Stimulated activated CD8-positive, alpha-beta memory T cell treated with anti-CD3 and anti-CD28 coated beads, Interleukin-7, amount 100 ng/mL, for 24 hours (primary cell): ENCODE measurements around the gene EYS.

Source experiments
- DNase-seq: peaks from one replicate; pipeline ENCODE4 v3.0.0-alpha.2; 2020; ENCODE audit warnings: low read depth

EYS gene

DNA sequence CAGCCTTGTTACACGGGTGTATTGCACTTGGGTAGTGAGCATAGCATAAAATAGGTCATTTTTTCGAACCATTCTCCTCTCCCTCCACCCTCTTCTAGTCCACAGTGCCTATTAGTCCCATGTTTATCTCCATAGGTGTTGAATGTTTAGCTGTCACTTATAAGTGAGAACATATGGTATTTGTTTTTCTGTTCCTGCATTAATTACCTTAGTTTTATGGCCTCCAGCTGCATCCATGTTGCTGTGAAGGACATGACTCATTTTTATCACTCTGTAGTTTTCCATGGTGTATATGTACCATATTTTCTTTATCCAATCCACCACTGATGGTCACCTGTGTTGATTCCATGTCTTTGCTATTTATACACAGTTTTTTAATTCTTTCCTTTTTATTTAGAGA, 889.5 kb downstream of the EYS start:
- no peak for DNase-seq

DNA sequence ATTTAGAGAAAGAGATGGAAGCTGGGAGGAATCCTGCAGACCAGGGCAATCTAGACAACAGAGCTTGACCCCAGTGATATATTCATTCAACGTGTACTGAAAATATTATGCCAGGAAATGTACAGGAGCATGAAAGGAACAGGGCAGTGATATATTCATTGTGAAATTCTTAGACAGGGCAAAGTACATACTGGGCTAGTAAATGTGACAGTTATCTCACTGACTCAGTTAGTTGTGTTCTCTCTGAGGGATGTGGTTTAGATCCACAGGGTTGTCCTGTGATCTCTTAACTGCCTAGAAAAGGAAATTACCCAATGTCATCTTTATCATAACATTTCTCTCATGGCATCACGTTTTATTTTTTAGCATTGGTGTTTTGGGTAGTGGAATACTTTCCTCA, 891.3 kb downstream of the EYS start:
- DNase-seq = no peak

DNA sequence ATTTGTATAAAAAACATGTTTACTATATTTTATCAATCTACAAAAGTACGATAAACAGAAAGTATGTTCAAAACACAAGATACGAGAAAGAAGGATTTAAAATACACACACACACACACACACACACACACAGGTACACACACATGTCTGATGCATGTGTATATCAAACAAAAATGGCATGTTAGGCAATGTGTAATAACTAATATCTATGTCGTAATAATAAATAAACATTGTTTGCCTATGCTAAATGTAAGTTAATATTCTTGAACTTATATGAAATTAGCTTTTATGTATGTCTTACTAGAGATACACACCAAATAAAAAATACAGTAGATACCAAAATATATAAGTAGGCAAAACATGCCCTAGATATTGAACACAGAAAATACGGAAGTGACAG, 894.9 kb downstream of the EYS start:
- no peak for DNase-seq

DNA sequence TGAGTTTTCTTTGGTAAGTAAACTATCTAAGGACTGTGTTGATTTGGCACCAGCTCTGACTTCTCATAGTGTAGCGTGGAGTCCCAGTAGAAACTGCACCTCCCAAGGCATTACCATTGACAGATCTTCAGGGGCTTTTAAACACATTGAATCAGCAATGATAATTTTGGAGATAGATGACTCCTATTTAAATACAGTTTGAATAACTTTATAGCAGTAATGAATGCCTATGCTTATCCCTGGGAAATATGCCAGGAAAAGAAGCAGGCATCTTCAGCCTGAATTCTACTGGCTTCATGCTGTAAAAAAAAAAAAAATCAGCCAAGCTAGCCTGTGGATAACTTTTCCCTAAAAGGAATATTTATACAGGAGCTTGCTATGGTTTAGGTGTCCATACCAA, 895.9 kb downstream of the EYS start:
- DNase-seq = no peak

DNA sequence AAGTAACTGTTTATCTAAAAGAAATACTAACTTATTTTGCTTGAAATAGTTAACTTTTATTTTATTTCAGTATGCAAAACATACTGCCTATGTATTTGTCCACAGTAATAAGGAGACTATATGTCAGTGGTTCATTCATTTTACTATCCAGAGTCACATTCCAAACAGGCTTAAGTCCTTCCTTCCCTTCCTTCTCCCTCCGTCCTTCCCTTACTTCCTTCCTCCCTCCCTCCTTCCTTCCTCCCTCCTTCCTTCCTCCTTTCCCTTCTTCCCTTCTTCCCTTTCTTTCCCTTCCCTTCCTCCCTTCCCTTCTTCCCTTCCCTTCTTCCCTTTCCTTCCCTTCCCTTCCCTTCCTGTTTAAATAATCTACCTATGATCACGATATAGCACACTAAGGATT, 899.2 kb downstream of the EYS start:
- DNase-seq = no peak

DNA sequence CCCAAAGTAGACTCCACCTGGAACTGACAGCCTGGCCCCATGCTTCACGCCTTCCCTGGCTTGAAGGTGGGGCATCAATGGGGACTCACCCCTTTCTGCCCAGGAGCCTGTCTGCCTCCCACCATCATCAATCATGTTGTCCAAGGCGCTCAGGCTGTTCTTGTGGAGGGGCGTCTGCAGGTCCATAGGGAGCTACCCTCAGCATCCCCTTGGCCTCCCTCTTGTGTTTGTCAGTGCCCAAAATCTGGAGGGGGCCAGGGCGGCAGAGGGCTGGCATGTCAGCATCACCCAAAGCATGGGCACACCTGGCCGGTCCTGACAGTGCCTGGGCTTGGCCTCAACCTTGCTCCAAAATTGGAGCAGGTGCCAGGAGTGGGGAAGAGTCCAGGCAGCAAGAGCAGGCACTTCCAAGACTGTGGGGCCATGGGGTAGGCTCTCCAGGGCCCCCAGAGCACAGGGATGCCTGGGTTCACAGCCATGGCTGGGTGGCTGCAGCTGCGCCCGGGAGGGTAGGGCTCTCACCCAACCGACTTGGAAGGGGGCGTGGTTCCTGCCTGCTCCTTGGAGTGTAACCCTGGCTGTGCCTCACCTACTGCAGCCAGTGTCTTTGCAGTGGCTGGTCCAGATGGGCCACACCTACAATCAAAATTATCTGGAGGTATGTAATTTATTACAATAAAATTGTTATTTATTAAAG, 903.4 kb downstream of the EYS start:
- DNase-seq = no peak

DNA sequence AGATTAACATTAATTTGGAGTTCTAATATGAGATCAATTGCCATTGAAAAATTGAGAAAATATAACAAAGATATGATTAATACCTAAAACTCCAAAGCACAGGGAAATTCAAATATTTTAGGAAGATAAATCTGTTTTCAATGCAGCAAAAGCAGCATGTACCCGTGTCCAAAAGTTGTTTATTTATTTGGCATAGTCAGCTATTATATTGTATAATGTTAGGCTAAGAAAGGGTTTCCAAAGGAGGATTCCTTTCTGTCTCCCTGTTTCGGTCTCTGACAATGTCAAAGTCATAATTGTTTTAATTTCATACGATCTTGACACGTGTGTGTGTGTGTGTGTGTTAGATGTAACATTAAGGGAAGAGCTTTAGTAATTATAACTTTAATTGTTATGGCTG, 914.5 kb downstream of the EYS start:
- DNase-seq = no peak

DNA sequence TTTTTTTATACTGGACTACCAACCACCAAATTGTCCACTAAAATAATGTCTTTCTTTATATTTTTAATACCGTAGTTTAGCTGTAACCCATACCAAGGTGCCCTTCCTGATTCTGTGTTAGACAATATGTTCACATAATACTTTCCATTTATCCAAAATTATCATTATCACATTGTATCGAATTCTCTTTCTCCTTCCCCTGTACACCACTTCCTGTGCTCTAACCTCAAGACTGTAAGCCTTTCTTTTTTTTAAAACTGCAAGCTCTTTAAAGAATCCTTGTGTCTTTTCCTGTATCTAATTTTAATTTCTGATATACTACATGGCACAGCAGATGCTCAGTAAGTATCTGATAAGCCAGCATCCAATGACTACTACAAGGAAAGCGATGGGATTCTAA, 917.5 kb downstream of the EYS start:
- no peak for DNase-seq

DNA sequence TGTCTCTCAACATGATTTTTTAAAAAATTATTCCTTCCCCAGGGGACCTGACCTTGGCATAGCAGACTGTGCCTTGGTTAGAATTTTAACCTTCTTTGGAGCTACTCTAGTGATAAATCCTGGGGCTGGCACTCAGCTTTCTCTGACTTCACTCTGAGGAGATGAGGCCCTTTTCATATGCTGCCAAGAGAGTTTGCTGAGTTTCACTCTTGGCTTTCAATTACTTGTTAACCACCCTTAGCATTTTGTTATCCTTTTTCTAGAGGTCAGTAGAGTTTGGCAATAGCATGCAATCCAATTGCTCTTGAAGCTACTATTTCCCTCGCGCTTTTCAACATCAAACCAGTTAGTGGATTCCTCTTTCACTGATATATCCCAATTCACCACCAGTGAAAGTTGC, 920.3 kb downstream of the EYS start:
- DNase-seq = no peak

DNA sequence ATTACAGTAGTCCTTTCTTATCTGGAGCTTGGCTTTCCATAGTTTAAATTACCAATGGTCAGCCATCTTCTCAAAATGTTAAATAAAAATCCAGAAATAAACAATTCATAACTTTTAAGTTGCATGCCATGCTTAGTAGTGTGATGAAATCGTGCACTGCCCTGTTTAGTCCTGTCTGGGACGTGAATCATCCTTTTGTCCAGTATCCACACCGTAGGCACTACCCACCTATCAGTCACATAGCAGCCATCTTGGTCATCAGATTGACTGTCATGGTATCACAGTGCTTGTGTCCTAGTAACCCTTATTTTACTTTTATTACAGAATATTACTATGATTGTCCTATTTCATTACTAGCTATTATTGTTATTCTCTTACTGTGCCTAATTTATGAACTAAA, 924.1 kb downstream of the EYS start:
- DNase-seq = no peak

DNA sequence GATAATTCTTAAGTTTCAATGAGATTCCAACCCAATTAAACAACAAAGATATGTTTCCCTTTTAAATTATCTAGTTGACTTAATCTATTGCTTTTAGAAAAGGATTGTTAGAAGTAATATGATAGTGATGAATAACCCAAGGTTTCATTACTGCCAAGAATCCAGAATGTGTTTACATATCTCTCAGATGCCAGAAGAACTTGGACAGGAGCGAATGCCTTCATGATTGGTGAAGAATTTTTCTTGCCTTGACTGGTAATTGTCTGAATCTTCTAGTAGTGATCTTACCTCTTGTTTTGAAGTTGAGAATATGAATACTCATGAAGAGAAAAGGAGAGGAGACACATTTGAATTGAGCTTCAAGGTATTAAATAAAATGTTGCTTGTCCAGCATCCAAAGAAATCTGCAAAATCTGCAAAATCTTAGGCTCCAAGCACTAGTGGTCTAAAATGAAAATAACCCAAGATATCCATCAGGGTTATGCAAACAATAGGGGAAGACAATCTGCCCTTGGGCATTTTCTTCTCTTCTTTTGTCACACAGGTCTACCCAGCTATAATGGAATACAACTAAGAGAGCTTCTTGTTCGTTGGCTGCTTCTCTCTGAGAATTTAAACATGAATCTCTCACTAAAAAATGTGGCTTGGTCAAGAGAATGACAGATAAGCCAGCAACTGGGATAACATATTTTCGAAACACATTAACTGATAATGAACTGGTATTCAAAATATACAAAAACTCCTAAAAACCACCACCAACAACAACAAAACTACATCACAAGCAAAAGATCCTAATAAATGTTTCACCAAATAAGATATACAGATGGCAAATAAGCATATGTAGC, 928.9 kb downstream of the EYS start:
- DNase-seq = no peak

DNA sequence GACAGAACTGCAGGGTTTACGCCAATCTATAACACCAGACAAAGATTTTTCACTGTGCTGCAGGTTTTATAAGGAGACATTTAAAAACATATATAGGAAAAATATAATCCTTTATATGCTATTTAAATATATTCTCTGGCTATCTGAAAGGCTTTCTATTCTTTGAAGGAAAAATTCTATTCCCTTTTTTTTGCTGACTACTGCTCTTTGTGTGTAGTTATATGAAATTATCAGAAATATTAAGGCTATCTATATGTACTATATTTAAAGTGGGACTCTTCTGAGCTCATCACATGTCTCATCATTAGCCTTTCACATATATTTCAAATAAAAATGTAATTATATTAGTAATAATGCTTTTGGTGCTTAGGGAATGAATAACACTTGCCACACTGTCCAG, 930.7 kb downstream of the EYS start:
- no peak for DNase-seq

DNA sequence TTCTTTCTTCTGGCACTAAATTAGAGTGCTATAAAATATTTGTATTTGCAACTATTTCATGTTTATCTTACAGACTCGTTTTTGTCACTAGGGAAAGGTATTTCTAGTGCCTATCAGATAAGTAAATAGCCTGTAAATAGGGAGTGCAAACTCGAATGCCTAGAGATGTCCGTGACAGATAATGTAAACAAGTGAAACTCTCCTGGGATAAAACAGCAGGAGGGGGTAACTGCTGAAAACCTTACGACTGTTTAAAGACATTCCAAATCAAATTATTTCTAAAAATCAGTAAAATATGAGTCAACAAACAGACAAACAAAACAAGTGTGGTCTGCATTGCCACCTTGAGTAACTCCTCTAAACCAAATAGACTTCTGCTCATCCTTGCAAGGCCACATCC, 932.1 kb downstream of the EYS start:
- DNase-seq = no peak

DNA sequence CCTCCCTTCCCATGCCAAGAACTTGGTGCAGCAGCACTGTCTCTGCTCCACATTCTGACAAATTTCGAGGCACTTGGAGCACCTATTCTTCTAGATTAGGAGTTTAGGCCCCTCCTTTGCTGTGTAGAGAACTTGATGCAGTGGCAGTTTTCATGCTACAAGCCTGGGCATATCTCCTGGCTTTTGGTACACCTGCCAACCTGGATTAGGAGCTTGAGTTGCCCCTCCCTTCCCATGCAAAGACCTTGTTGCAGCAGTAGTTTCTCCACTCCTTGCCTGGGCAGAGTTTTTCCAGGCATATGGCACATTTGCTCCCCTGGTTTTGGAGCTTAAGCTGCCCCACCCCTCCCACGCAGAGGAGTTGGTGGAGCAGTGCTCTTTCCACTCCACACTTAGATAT, 956.1 kb downstream of the EYS start:
- DNase-seq = no peak

DNA sequence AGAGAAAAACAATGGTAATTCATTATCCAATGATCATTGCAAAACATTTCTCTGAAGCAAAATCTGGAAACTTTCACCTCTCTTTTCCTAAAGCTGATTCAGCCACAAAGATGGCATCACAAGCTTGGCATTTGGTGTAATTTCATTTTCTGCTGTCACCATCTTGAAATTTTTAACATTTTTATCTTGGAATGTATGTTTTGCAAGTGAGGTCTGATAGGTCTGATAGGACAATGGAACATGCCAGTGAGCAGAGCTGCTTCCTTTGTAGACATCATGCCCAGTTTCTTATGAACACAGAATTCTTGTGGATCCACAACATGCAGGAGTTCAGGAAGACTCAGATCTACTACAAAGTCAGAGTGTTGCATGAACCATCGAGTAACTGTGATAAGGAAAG, 969.6 kb downstream of the EYS start:
- DNase-seq = no peak

DNA sequence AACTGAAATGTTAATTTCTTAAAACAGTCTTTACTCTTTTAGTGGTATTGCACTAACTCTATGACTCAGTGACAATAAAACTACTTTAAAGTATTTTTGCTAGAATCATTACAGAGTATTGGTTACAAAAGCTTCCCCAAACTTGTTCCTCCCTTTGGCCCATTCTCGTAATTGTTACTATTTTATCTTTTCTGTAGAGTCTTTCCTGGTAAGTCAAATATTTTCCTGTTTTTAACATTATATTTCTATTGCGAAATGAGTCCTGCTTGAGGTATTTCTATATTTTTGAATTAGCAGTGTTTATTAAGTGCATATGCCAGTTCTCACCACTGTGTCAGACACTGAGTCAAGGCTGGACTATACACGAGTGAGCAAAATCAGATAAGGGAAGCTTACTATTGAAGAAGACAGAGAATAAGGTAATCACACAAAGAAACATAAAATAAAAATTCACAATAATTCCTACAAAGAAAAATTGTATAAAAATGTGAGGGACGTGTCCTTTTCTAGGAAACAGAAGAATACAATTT, 970.5 kb downstream of the EYS start:
- no peak for DNase-seq

DNA sequence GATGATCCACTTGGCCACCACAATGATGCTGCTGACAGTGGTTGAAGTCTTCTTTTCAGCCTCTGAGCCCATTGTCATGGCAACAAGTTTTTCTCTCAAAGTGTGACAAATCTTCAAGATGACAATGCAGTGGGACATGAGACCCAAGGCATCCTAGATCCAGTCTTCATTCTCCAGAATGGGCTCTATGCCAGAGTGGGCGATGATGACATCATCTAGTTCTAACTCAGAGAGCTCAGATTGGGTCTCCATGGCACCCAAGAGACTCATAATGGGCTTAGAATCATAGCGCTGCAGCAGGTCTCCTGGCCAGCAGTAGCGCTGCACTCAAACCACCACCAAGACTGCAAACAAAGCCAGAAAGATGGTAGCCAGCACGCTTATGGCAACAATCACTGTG, 973.6 kb downstream of the EYS start:
- DNase-seq = no peak

DNA sequence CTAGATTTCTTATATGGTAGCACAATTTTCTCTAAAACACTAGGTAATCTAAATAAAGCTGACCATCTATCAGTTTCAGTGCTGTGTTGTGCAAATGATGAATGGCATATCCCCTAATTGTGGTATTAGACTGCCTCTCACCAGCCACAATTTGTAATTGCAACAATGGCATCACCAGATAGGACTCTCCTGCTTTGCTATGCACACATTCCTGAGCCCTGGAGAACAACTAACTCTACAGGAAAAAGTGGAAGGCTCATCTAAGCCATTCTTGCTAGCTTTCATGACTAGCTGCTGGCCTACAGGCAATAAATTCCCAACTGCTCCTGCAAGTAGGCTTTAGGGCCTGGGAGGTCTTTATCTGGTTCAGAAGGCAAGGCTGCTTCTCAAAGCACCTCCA, 974.1 kb downstream of the EYS start:
- no peak for DNase-seq

DNA sequence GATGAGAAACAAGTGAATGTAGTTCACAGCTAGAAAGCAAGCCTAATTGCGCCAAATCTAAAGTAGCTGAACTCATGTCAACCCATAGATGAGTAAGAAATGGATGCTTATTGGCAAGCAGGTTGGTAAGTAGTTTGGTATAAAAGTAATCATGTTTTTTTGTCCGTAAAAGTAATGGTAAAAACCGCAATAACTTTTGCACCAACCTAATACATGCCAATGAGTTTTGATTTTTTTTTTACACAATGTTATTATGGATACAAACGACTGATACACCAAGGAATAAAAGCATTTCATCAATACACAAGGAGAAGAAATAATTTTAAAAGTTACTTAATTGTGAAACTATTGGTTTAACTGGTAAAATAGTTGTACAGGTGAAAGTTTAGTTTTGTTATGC, 977.5 kb downstream of the EYS start:
- DNase-seq = no peak

DNA sequence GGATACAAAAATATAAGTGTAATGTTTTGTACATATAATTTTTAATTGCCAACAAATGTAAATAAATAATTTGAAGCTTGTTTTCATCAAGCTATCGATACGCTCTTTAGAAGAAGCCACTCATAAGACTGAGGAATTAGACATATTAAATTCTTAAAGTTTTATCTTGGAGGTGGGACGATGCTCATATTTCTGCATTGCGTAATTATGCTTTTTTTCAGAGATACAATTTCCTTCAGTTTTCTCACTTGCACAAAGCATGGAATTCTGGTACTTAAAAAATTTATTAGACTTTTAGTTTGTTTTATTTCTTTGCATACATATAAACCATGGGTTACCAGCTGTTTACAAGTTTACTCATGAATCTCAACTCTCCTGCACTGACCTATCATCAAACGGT, 980.0 kb downstream of the EYS start:
- no peak for DNase-seq

DNA sequence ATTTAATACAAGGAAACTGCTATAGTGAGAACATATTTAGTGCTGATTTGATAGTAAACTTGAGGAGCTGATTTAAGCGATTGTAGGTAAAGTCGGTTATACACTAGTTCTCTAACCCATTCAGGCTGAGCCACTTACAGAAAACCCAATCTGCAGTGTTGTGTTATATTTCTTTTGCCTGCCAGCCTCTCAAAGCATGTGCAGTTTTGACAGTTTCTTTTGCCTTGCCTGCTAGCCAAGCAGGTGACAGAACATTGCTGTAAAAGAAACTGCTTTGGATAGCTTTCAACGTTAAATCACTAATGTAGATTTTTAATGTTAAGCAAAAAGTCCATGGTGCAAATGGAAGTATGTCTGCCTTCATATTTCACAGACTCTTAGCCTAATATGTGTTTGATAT, 982.9 kb downstream of the EYS start:
- DNase-seq = no peak

DNA sequence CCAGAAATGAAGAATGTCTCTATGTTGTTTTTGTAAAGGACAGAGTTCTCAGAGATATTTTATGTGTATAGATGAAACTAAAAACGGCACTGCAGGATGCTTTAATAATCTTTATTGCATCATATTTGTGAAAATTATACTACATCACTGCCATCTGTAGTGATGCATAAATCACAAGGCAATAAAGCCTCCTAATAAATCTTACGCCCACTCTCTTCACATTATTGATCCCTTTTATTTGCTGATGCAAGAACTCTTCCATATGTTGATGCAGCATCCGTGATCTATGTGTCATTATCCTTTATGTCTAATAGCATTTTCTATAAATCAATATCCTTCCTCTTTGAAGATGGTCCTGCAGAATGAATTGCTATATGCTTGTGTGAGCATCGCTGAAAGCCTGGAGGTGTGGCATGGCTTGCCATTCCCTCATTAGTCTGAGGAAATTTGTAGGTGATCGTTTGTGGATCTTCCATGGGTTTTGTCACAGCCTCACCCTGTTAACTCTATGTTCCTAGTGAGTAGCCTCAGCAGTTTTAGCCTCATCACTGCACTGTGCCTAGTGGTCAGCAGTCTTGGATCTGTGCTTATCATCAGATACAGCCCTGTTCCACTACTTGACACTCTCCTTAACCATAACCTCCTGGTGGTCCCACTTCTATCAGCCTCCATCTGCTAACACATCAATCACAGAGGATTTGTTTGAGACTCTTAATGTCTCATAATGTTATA, 983.5 kb downstream of the EYS start:
- no peak for DNase-seq

DNA sequence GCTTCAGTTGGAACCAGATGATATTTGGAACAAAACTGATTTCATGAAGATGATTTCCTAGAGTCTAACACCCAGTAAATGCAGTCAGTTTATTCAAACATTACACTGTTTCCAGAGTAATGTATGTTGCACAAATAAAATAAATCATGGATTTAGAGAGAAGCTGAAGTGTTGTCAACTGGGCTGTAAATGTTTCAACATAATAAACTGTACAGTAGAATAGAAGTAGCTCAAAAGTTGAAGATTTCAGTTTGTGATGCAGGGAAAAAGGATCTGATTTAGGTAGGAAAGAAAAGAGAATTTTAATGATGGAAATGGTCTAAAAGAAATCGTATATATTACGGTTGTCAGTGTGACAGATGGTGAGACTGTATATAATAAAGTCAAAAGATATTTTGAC, 985.2 kb downstream of the EYS start:
- DNase-seq = no peak
